ENCODE data around the gene KIAA1671.

The KIAA1671 gene

GRCh38 chr22:25149014-25149413 is 196.5 kb downstream of the KIAA1671 start:
- no peak for DNase-seq

- DNase-seq, result no peak
Measured at GRCh38 chr22:25153961-25154666, 201.6 kb downstream of the KIAA1671 start.

- DNase-seq, result no peak
Measured at GRCh38 chr22:25154667-25154999, 202.1 kb downstream of the KIAA1671 start.

GRCh38 chr22:25156736-25157135 is 204.2 kb downstream of the KIAA1671 start:
- no peak for DNase-seq

- DNase-seq, result no peak
Measured at GRCh38 chr22:25159028-25159427, 206.5 kb downstream of the KIAA1671 start.

GRCh38 chr22:25160120-25160996 is 207.8 kb downstream of the KIAA1671 start:
- no peak for DNase-seq

- DNase-seq, result no peak
Measured at GRCh38 chr22:25161017-25161915, 208.8 kb downstream of the KIAA1671 start.

GRCh38 chr22:25161916-25162530 is 209.5 kb downstream of the KIAA1671 start:
- DNase-seq, result no peak

- DNase-seq, result no peak
Measured at GRCh38 chr22:25162561-25162960, 210.0 kb downstream of the KIAA1671 start.

GRCh38 chr22:25165785-25166184 is 213.3 kb downstream of the KIAA1671 start:
- no peak for DNase-seq

- no peak for DNase-seq
Measured at GRCh38 chr22:25166266-25167040, 213.9 kb downstream of the KIAA1671 start.

- DNase-seq, result no peak
Measured at GRCh38 chr22:25167082-25167481, 214.6 kb downstream of the KIAA1671 start.

GRCh38 chr22:25167834-25168601 is 215.5 kb downstream of the KIAA1671 start:
- DNase-seq, result no peak

GRCh38 chr22:25169278-25170031 is 216.9 kb downstream of the KIAA1671 start:
- no peak for DNase-seq

GRCh38 chr22:25170426-25170980 is 218.0 kb downstream of the KIAA1671 start:
- no peak for DNase-seq

GRCh38 chr22:25172153-25172552 is 219.6 kb downstream of the KIAA1671 start:
- peak; percentile 10 for DNase-seq

- DNase-seq, result no peak
Measured at GRCh38 chr22:25174156-25174887, 221.8 kb downstream of the KIAA1671 start.

- no peak for DNase-seq
Measured at GRCh38 chr22:25174888-25175411, 222.4 kb downstream of the KIAA1671 start.

GRCh38 chr22:25176175-25176574 is 223.7 kb downstream of the KIAA1671 start:
- DNase-seq, result no peak
